CD4-positive, alpha-beta T cell (primary cell): ENCODE measurements around the gene RAD21L1. TPM values are rescaled to one million over a fixed set of nuclear protein-coding genes. Genes with fewer than 3 reads are reported as not detected.

Experiments
- ATAC-seq: fragments of 200-7000 bp; cut with Tn5 transposase; one replicate; pipeline ENCODE4 v1.10.0; 2022; ENCODE audit warnings: mild to moderate bottlenecking; ENCODE audit not compliant: poor library complexity
- CTCF ChIA-PET: fragments of 350-600 bp; sonication (Branson Sonifier 250); formaldehyde crosslinking; loops from one replicate; lab custom pipeline; 2021; ENCODE audit warnings: antibody characterized with exemption, inconsistent platforms; lab: Charles Lee
- POLR2A ChIA-PET: fragments of 350-600 bp; sonication (Branson Sonifier 250); formaldehyde crosslinking; loops from one replicate; lab custom pipeline; 2021; ENCODE audit warnings: antibody characterized with exemption, inconsistent platforms; lab: Charles Lee
- DNase-seq, 14 experiments: peaks; one replicate each; pipeline ENCODE4 v3.0.0-alpha.2; 2013 to 2020; ENCODE audit warnings: mixed read lengths in 2 of 14
- H3K27ac ChIP-seq, 2 donors: one replicate each; pipeline versions ENCODE4 v1.5.1 to v1.7.0; 2013; ENCODE audit warnings: low read length in 2 of 2, low read depth in 1 of 2, mild to moderate bottlenecking in 1 of 2
- H3K27me3 ChIP-seq, 2 experiments: 1 replicate in 1 of 2; 2 replicates in 1 of 2; pipeline versions ENCODE4 v1.6.1 to v1.7.0; 2013; ENCODE audit warnings: low read length in 2 of 2, control low read depth in 1 of 2, mild to moderate bottlenecking in 1 of 2, moderate library complexity in 1 of 2; ENCODE audit not compliant: insufficient read depth in 2 of 2, control insufficient read depth in 1 of 2
- H3K36me3 ChIP-seq: one replicate; pipeline ENCODE4 v1.6.1; 2013; ENCODE audit warnings: low read length, control low read depth; ENCODE audit not compliant: insufficient read depth
- H3K4me1 ChIP-seq: one replicate; pipeline ENCODE4 v1.6.1; 2013; ENCODE audit warnings: low read length, control low read depth; ENCODE audit not compliant: insufficient read depth
- H3K4me3 ChIP-seq: one replicate; pipeline ENCODE4 v1.5.1; 2013; ENCODE audit warnings: mild to moderate bottlenecking, low read length, moderate library complexity
- H3K9me3 ChIP-seq, 2 experiments: 1 replicate in 1 of 2; 2 replicates in 1 of 2; pipeline versions ENCODE4 v1.6.1 to v1.7.0; 2013; ENCODE audit warnings: low read length in 2 of 2, mild to moderate bottlenecking in 2 of 2, control low read depth in 1 of 2, moderate library complexity in 1 of 2; ENCODE audit not compliant: control insufficient read depth in 1 of 2, insufficient read depth in 1 of 2
- H3K27ac Mint-ChIP-seq: one replicate; pipeline ENCODE4 v1.8.0; 2020; ENCODE audit warnings: mixed read lengths
- H3K27me3 Mint-ChIP-seq: one replicate; pipeline ENCODE4 v1.8.0; 2021; ENCODE audit warnings: mixed read lengths
- H3K36me3 Mint-ChIP-seq: one replicate; pipeline ENCODE4 v1.8.0; 2021; ENCODE audit warnings: low read depth, mixed read lengths
- H3K4me1 Mint-ChIP-seq: one replicate; pipeline ENCODE4 v1.8.0; 2021; ENCODE audit warnings: low read depth, mixed read lengths
- H3K4me3 Mint-ChIP-seq: one replicate; pipeline ENCODE4 v1.8.0; 2020; ENCODE audit warnings: mild to moderate bottlenecking, mixed read lengths
- H3K9me3 Mint-ChIP-seq: one replicate; pipeline ENCODE4 v1.8.0; 2020; ENCODE audit warnings: mixed read lengths
- intact Hi-C, 2 experiments: fragments of 100-400 bp; cut with DNase I in 1 of 2; cut with micrococcal nuclease in 1 of 2; formaldehyde crosslinking; loops; one replicate each; pipeline versions ENCODE4 v1.15.1 to v1.9.0; 2023 to 2025; cut with DNase I, micrococcal nuclease
- total RNA-seq, 174 experiments: library from RNA in 2 of 174; stranded (reverse) in 2 of 174; gene quantifications; one replicate each; pipeline ENCODE4 v1.2.3 and lab custom pipeline; 2021 to 2026
- TF ChIP-seq, protein P1 (sequence below): fragments of 200-600 bp; IDR thresholded peaks from one replicate; pipeline ENCODE4 v1.8.0; 2022; ENCODE audit warnings: antibody characterized with exemption, mild to moderate bottlenecking

Gene RAD21L1
- total RNA-seq, 2 experiments from 2014 or later, result 0.58 TPM; not detected in 1

GRCh38 chr20:1190847-1191246 lies 35.0 kb upstream of the RAD21L1 start:
- Mint-ChIP-seq H3K27me3 (peaks cover 10% of the 10 kb centered on the region), H3K9me3 (no peaks in the 10 kb centered on the region), H3K36me3 (no peaks in the 10 kb centered on the region), H3K4me3 (no peak overlapping the region), H3K27ac (no peak overlapping the region), H3K4me1 (peaks cover 3% of the 10 kb centered on the region)
- TF ChIP-seq, protein P1, sequence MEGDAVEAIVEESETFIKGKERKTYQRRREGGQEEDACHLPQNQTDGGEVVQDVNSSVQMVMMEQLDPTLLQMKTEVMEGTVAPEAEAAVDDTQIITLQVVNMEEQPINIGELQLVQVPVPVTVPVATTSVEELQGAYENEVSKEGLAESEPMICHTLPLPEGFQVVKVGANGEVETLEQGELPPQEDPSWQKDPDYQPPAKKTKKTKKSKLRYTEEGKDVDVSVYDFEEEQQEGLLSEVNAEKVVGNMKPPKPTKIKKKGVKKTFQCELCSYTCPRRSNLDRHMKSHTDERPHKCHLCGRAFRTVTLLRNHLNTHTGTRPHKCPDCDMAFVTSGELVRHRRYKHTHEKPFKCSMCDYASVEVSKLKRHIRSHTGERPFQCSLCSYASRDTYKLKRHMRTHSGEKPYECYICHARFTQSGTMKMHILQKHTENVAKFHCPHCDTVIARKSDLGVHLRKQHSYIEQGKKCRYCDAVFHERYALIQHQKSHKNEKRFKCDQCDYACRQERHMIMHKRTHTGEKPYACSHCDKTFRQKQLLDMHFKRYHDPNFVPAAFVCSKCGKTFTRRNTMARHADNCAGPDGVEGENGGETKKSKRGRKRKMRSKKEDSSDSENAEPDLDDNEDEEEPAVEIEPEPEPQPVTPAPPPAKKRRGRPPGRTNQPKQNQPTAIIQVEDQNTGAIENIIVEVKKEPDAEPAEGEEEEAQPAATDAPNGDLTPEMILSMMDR, result no peak
- no peaks in the 10 kb centered on the region for H3K9me3 ChIP-seq
- POLR2A ChIA-PET, result no interaction called here
- H3K27me3 ChIP-seq, result peaks cover 0 to 7% of the 10 kb centered on the region in 2 experiments
- intact Hi-C loops, result no loop called here
- H3K36me3 ChIP-seq, result no peaks in the 10 kb centered on the region
- ATAC-seq, result no peak
- DNase-seq, result no peak
- H3K4me1 ChIP-seq, result peaks cover 3% of the 10 kb centered on the region
- CTCF ChIA-PET, result no interaction called here
- no peak overlapping the region for H3K4me3 ChIP-seq
- no peak overlapping the region for H3K27ac ChIP-seq

GRCh38 chr20:1191299-1191698 lies 34.5 kb upstream of the RAD21L1 start:
- intact Hi-C loops, result no loop called here
- no peaks in the 10 kb centered on the region for H3K4me1 ChIP-seq
- Mint-ChIP-seq H3K4me3 (no peak overlapping the region), H3K27ac (no peak overlapping the region), H3K27me3 (peaks cover 10% of the 10 kb centered on the region), H3K36me3 (no peaks in the 10 kb centered on the region), H3K9me3 (no peaks in the 10 kb centered on the region), H3K4me1 (no peaks in the 10 kb centered on the region)
- ATAC-seq, result no peak
- no peak for DNase-seq
- no peaks in the 10 kb centered on the region for H3K36me3 ChIP-seq
- H3K4me3 ChIP-seq, result no peak overlapping the region
- H3K27me3 ChIP-seq, result peaks cover 0 to 4% of the 10 kb centered on the region in 2 experiments
- no peaks in the 10 kb centered on the region for H3K9me3 ChIP-seq
- ChIA-PET CTCF (no interaction called here), POLR2A (no interaction called here)
- TF ChIP-seq, protein P1, result no peak
- H3K27ac ChIP-seq, result no peak overlapping the region

- no peak overlapping the region for H3K27ac ChIP-seq
- no peak overlapping the region for H3K4me3 Mint-ChIP-seq
- no peaks in the 10 kb centered on the region for H3K27me3 Mint-ChIP-seq
- H3K4me3 ChIP-seq, result no peak overlapping the region
- H3K9me3 ChIP-seq, result no peaks in the 10 kb centered on the region
- peaks cover 6% of the 10 kb centered on the region for H3K4me1 Mint-ChIP-seq
- H3K27me3 ChIP-seq, result no peaks in the 10 kb centered on the region
- ChIA-PET POLR2A (no interaction called here), CTCF (no interaction called here)
- no peaks in the 10 kb centered on the region for H3K4me1 ChIP-seq
- DNase-seq, result no peak
- H3K27ac Mint-ChIP-seq, result no peak overlapping the region
- no peaks in the 10 kb centered on the region for H3K36me3 Mint-ChIP-seq
- no peak for ATAC-seq
- H3K9me3 Mint-ChIP-seq, result no peaks in the 10 kb centered on the region
- intact Hi-C loops, result no loop called here
- TF ChIP-seq, protein P1, result no peak
- no peaks in the 10 kb centered on the region for H3K36me3 ChIP-seq
Measured at GRCh38 chr20:1195226-1195625, 30.6 kb upstream of the RAD21L1 start.
